H1 (cell line): ENCODE measurements around the gene ACBD4. TPM values are rescaled to one million over a fixed set of nuclear protein-coding genes. Genes with fewer than 3 reads are reported as not detected.
A peak's percentile ranks its signal among the peaks of the same experiment; 100 is the strongest.

Experiments
- BACH1 ChIP-seq: IDR thresholded peaks from 2 replicates; pipeline ENCODE4 v1.6.1; 2012; ENCODE audit warnings: low read length, improper control_type of control experiment
- BRCA1 ChIP-seq: IDR thresholded peaks from 2 replicates; pipeline ENCODE4 v1.6.1; 2012; ENCODE audit warnings: low read depth, low read length, improper control_type of control experiment
- FOSL1 ChIP-seq: IDR thresholded peaks from 2 replicates; pipeline ENCODE4 v1.6.1; 2011; ENCODE audit warnings: mild to moderate bottlenecking, low read depth, low read length, moderate library complexity; ENCODE audit not compliant: insufficient read depth
- GTF2F1 ChIP-seq: IDR thresholded peaks from 2 replicates; pipeline ENCODE4 v1.6.1; 2012; ENCODE audit warnings: low read depth, low read length, improper control_type of control experiment, borderline replicate concordance
- NANOG ChIP-seq: IDR thresholded peaks from 2 replicates; pipeline ENCODE4 v1.6.1; 2011; ENCODE audit warnings: low read length, low read depth, mild to moderate bottlenecking, inconsistent platforms; ENCODE audit not compliant: insufficient read depth, poor library complexity, severe bottlenecking
- RBBP5 ChIP-seq: IDR thresholded peaks from 2 replicates; pipeline ENCODE4 v1.7.1; 2012; ENCODE audit warnings: low read depth, mild to moderate bottlenecking, inconsistent platforms, low read length, moderate library complexity, borderline replicate concordance
- RXRA ChIP-seq: IDR thresholded peaks from 2 replicates; pipeline ENCODE4 v1.6.1; 2011; ENCODE audit warnings: low read depth, mild to moderate bottlenecking, low read length, moderate library complexity; ENCODE audit not compliant: insufficient read depth
- SP4 ChIP-seq: IDR thresholded peaks from 2 replicates; pipeline ENCODE4 v1.6.1; 2012; ENCODE audit warnings: low read length, inconsistent platforms
- TAF7 ChIP-seq: optimal IDR thresholded peaks from 2 replicates; pipeline ENCODE3; 2011; ENCODE audit warnings: low read depth, mild to moderate bottlenecking, inconsistent platforms, low read length, moderate library complexity, borderline replicate concordance
- polyA plus RNA-seq, 7 experiments: library from polyadenylated mRNA; depleted of rRNA in 3 of 7; stranded (reverse) in 5 of 7; unstranded in 2 of 7; fragments of >200 nt in 5 of 7; fragments of 200-250 nt in 2 of 7; gene quantifications; 1 replicate in 5 of 7; 2 replicates in 1 of 7; 4 replicates in 1 of 7; pipeline versions ENCODE4 v1.2.1 to v1.2.3, GENCODE V29; 2011 to 2013; ENCODE audit warnings: missing spikeins in 2 of 7, mixed read lengths in 2 of 7
- total RNA-seq: library from RNA; stranded (reverse); fragmentation: NEBNext Ultra II Directional; extraction: Animal tissue kit (Norgen Biotek cat#: 25700); gene quantifications from 2 replicates; pipeline ENCODE4 v1.2.1, GENCODE V29; 2021
- TF ChIP-seq, protein P1 (sequence below): fragments of 300-600 bp; sonication (generic); IDR thresholded peaks from 2 replicates; pipeline ENCODE4 v1.7.1; 2012; ENCODE audit warnings: low read length, moderate library complexity, mild to moderate bottlenecking, inconsistent platforms; ENCODE audit not compliant: insufficient replicate concordance

The ACBD4 gene
- total and polyA plus RNA-seq, 2 of the 8 experiments (the other 6 are each of a cell fraction or from before 2014, with no cell fraction given): 7.3 to 10.7 TPM

DNA sequence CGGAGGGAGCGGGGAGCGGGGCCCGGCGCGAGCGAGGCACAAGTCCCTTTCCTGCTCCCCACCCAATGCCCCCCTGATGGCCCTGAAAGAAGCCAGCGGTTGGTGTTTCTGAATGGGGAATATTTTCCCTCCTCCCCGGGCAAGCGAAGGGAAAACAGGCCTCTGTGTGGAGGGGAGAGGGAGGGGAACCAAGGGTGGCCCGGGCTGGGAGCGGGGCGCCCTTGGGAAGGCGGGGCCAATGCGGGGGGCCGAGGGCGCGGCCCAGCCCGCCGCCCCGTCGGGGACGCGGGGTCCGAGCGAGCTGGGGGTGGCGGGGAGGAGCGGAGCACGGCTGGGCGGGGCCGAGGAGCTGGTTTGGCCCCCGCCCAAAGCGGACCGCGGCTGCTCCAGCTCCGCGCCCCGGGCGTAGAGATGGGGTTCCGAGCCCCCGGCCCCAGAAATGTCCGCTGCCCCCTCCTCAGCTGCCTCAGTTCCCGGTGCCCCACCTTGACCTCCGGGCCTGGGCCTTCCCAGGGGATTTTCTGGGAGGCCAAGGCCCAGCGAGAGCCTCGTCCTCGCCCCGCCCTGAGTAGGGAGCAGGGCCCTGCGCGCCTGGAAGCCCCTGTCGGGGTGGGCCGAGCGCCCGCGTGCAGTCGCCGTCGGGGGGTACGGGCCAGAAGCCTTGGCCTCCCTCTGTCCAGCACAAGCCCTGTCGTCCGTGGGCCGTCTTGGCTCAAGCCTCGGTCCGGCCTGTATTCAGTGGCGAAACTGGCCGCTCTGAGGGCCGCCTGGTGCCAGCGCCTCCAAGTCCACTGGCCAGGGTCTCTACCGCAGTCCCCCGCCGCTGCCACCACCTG is 8.9 kb downstream of the ACBD4 start (continued):
- TF ChIP-seq TAF7 (no peak), NANOG (no peak), FOSL1 (no peak), GTF2F1 (no peak), BACH1 (no peak), SP4 (no peak), BRCA1 (no peak), RBBP5 (peak; percentile 36; the same call in 1 of the 2 replicates), RXRA (no peak)
- TF ChIP-seq, protein P1, sequence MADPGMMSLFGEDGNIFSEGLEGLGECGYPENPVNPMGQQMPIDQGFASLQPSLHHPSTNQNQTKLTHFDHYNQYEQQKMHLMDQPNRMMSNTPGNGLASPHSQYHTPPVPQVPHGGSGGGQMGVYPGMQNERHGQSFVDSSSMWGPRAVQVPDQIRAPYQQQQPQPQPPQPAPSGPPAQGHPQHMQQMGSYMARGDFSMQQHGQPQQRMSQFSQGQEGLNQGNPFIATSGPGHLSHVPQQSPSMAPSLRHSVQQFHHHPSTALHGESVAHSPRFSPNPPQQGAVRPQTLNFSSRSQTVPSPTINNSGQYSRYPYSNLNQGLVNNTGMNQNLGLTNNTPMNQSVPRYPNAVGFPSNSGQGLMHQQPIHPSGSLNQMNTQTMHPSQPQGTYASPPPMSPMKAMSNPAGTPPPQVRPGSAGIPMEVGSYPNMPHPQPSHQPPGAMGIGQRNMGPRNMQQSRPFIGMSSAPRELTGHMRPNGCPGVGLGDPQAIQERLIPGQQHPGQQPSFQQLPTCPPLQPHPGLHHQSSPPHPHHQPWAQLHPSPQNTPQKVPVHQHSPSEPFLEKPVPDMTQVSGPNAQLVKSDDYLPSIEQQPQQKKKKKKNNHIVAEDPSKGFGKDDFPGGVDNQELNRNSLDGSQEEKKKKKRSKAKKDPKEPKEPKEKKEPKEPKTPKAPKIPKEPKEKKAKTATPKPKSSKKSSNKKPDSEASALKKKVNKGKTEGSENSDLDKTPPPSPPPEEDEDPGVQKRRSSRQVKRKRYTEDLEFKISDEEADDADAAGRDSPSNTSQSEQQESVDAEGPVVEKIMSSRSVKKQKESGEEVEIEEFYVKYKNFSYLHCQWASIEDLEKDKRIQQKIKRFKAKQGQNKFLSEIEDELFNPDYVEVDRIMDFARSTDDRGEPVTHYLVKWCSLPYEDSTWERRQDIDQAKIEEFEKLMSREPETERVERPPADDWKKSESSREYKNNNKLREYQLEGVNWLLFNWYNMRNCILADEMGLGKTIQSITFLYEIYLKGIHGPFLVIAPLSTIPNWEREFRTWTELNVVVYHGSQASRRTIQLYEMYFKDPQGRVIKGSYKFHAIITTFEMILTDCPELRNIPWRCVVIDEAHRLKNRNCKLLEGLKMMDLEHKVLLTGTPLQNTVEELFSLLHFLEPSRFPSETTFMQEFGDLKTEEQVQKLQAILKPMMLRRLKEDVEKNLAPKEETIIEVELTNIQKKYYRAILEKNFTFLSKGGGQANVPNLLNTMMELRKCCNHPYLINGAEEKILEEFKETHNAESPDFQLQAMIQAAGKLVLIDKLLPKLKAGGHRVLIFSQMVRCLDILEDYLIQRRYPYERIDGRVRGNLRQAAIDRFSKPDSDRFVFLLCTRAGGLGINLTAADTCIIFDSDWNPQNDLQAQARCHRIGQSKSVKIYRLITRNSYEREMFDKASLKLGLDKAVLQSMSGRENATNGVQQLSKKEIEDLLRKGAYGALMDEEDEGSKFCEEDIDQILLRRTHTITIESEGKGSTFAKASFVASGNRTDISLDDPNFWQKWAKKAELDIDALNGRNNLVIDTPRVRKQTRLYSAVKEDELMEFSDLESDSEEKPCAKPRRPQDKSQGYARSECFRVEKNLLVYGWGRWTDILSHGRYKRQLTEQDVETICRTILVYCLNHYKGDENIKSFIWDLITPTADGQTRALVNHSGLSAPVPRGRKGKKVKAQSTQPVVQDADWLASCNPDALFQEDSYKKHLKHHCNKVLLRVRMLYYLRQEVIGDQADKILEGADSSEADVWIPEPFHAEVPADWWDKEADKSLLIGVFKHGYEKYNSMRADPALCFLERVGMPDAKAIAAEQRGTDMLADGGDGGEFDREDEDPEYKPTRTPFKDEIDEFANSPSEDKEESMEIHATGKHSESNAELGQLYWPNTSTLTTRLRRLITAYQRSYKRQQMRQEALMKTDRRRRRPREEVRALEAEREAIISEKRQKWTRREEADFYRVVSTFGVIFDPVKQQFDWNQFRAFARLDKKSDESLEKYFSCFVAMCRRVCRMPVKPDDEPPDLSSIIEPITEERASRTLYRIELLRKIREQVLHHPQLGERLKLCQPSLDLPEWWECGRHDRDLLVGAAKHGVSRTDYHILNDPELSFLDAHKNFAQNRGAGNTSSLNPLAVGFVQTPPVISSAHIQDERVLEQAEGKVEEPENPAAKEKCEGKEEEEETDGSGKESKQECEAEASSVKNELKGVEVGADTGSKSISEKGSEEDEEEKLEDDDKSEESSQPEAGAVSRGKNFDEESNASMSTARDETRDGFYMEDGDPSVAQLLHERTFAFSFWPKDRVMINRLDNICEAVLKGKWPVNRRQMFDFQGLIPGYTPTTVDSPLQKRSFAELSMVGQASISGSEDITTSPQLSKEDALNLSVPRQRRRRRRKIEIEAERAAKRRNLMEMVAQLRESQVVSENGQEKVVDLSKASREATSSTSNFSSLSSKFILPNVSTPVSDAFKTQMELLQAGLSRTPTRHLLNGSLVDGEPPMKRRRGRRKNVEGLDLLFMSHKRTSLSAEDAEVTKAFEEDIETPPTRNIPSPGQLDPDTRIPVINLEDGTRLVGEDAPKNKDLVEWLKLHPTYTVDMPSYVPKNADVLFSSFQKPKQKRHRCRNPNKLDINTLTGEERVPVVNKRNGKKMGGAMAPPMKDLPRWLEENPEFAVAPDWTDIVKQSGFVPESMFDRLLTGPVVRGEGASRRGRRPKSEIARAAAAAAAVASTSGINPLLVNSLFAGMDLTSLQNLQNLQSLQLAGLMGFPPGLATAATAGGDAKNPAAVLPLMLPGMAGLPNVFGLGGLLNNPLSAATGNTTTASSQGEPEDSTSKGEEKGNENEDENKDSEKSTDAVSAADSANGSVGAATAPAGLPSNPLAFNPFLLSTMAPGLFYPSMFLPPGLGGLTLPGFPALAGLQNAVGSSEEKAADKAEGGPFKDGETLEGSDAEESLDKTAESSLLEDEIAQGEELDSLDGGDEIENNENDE: no peak
